ENCODE data around the gene CAPN7.

CAPN7 gene

GRCh38 chr3:15266510-15267376, 60.7 kb downstream of the CAPN7 start:
- Histone ChIP-seq H3K9me3 (ENCODE audit: insufficient read depth, low read depth, low read length) (no peaks in the 10 kb centered on the region), H3K4me1 (ENCODE audit: insufficient read depth, low read length) (0 out of 2 replicates have a peak, but pooled peaks cover 2% of the 10 kb centered on the region), H3K4me3 (ENCODE audit: low read length) (no peak overlapping the region), H3K27me3 (ENCODE audit: insufficient read depth, low read length) (no peaks in the 10 kb centered on the region), H3K9ac (ENCODE audit: low read depth, low read length) (no peak overlapping the region), H3K36me3 (ENCODE audit: insufficient read depth, low read length) (no peaks in the 10 kb centered on the region), H3K27ac (ENCODE audit: low read depth, low read length) (no peak overlapping the region)
- WGBS: 91% methylated on average over 13 of the region's 13 CpGs

- Histone ChIP-seq H3K9me3 (ENCODE audit: insufficient read depth, low read depth, low read length) (no peaks in the 10 kb centered on the region), H3K9ac (ENCODE audit: low read depth, low read length) (no peak overlapping the region), H3K36me3 (ENCODE audit: insufficient read depth, low read length) (no peaks in the 10 kb centered on the region), H3K4me3 (ENCODE audit: low read length) (no peak overlapping the region), H3K27ac (ENCODE audit: low read depth, low read length) (no peak overlapping the region), H3K27me3 (ENCODE audit: insufficient read depth, low read length) (no peaks in the 10 kb centered on the region), H3K4me1 (ENCODE audit: insufficient read depth, low read length) (0 out of 2 replicates have a peak, but pooled peaks cover 2% of the 10 kb centered on the region)
- 96% methylated on average over 3 of the region's 3 CpGs for WGBS
These were observed 61.5 kb downstream of the CAPN7 start for GRCh38 chr3:15267502-15267901.

- no peaks in the 10 kb centered on the region for H3K36me3 ChIP-seq (ENCODE audit: insufficient read depth, low read length)
- 0 out of 2 replicates have a peak, but pooled peaks cover 2% of the 10 kb centered on the region for H3K4me1 ChIP-seq (ENCODE audit: insufficient read depth, low read length)
- H3K9ac ChIP-seq (ENCODE audit: low read depth, low read length): no peak overlapping the region
- no peaks in the 10 kb centered on the region for H3K27me3 ChIP-seq (ENCODE audit: insufficient read depth, low read length)
- 46% methylated on average over 15 of the region's 15 CpGs for WGBS
- H3K27ac ChIP-seq (ENCODE audit: low read depth, low read length): no peak overlapping the region
- H3K4me3 ChIP-seq (ENCODE audit: low read length): no peak overlapping the region
- H3K9me3 ChIP-seq (ENCODE audit: insufficient read depth, low read depth, low read length): no peaks in the 10 kb centered on the region
These were observed 62.1 kb downstream of the CAPN7 start for GRCh38 chr3:15268033-15268631.

- Histone ChIP-seq H3K27me3 (ENCODE audit: insufficient read depth, low read length) (no peaks in the 10 kb centered on the region), H3K4me1 (ENCODE audit: insufficient read depth, low read length) (0 out of 2 replicates have a peak, but pooled peaks cover 2% of the 10 kb centered on the region), H3K27ac (ENCODE audit: low read depth, low read length) (no peak overlapping the region), H3K9me3 (ENCODE audit: insufficient read depth, low read depth, low read length) (no peaks in the 10 kb centered on the region), H3K9ac (ENCODE audit: low read depth, low read length) (no peak overlapping the region), H3K4me3 (ENCODE audit: low read length) (no peak overlapping the region), H3K36me3 (ENCODE audit: insufficient read depth, low read length) (no peaks in the 10 kb centered on the region)
- 66% methylated on average over 29 of the region's 29 CpGs for WGBS
These were observed 63.3 kb downstream of the CAPN7 start for GRCh38 chr3:15269091-15269989.

GRCh38 chr3:15271030-15271429, 65.0 kb downstream of the CAPN7 start:
- H3K9ac ChIP-seq (ENCODE audit: low read depth, low read length): no peak overlapping the region
- WGBS: 96% methylated on average over 4 of the region's 4 CpGs
- no peaks in the 10 kb centered on the region for H3K9me3 ChIP-seq (ENCODE audit: insufficient read depth, low read depth, low read length)
- H3K4me1 ChIP-seq (ENCODE audit: insufficient read depth, low read length): 0 out of 2 replicates have a peak, but pooled peaks cover 2% of the 10 kb centered on the region
- no peaks in the 10 kb centered on the region for H3K27me3 ChIP-seq (ENCODE audit: insufficient read depth, low read length)
- H3K36me3 ChIP-seq (ENCODE audit: insufficient read depth, low read length): no peaks in the 10 kb centered on the region
- no peak overlapping the region for H3K27ac ChIP-seq (ENCODE audit: low read depth, low read length)
- no peak overlapping the region for H3K4me3 ChIP-seq (ENCODE audit: low read length)

GRCh38 chr3:15271785-15272381, 65.8 kb downstream of the CAPN7 start:
- Histone ChIP-seq H3K4me1 (ENCODE audit: insufficient read depth, low read length) (0 out of 2 replicates have a peak, but pooled peaks cover 2% of the 10 kb centered on the region), H3K9me3 (ENCODE audit: insufficient read depth, low read depth, low read length) (no peaks in the 10 kb centered on the region), H3K27ac (ENCODE audit: low read depth, low read length) (no peak overlapping the region), H3K4me3 (ENCODE audit: low read length) (no peak overlapping the region), H3K27me3 (ENCODE audit: insufficient read depth, low read length) (no peaks in the 10 kb centered on the region), H3K36me3 (ENCODE audit: insufficient read depth, low read length) (no peaks in the 10 kb centered on the region), H3K9ac (ENCODE audit: low read depth, low read length) (no peak overlapping the region)
- 74% methylated on average over 14 of the region's 14 CpGs for WGBS

GRCh38 chr3:15272426-15273196, 66.6 kb downstream of the CAPN7 start:
- Histone ChIP-seq H3K4me3 (ENCODE audit: low read length) (no peak overlapping the region), H3K4me1 (ENCODE audit: insufficient read depth, low read length) (0 out of 2 replicates have a peak, but pooled peaks cover 4% of the 10 kb centered on the region), H3K36me3 (ENCODE audit: insufficient read depth, low read length) (no peaks in the 10 kb centered on the region), H3K9me3 (ENCODE audit: insufficient read depth, low read depth, low read length) (no peaks in the 10 kb centered on the region), H3K27ac (ENCODE audit: low read depth, low read length) (no peak overlapping the region), H3K27me3 (ENCODE audit: insufficient read depth, low read length) (no peaks in the 10 kb centered on the region), H3K9ac (ENCODE audit: low read depth, low read length) (no peak overlapping the region)
- WGBS: 63% methylated on average over 7 of the region's 7 CpGs

- Histone ChIP-seq H3K9me3 (ENCODE audit: insufficient read depth, low read depth, low read length) (no peaks in the 10 kb centered on the region), H3K4me1 (ENCODE audit: insufficient read depth, low read length) (peaks cover 8% of the 10 kb centered on the region), H3K9ac (ENCODE audit: low read depth, low read length) (no peak overlapping the region), H3K36me3 (ENCODE audit: insufficient read depth, low read length) (no peaks in the 10 kb centered on the region), H3K27me3 (ENCODE audit: insufficient read depth, low read length) (no peaks in the 10 kb centered on the region), H3K4me3 (ENCODE audit: low read length) (no peak overlapping the region), H3K27ac (ENCODE audit: low read depth, low read length) (no peak overlapping the region)
- 94% methylated on average over 5 of the region's 5 CpGs for WGBS
These were observed 67.2 kb downstream of the CAPN7 start for GRCh38 chr3:15273227-15273626.

- Histone ChIP-seq H3K27me3 (ENCODE audit: insufficient read depth, low read length) (no peaks in the 10 kb centered on the region), H3K27ac (ENCODE audit: low read depth, low read length) (no peak overlapping the region), H3K4me1 (ENCODE audit: insufficient read depth, low read length) (peaks cover 16% of the 10 kb centered on the region), H3K36me3 (ENCODE audit: insufficient read depth, low read length) (no peaks in the 10 kb centered on the region), H3K9ac (ENCODE audit: low read depth, low read length) (no peak overlapping the region), H3K9me3 (ENCODE audit: insufficient read depth, low read depth, low read length) (no peaks in the 10 kb centered on the region), H3K4me3 (ENCODE audit: low read length) (no peak overlapping the region)
- WGBS: 92% methylated on average over 11 of the region's 11 CpGs
These were observed 70.1 kb downstream of the CAPN7 start for GRCh38 chr3:15276028-15276724.
